CD4-positive, alpha-beta T cell treated with Interferon gamma for 1 hour (primary cell): ENCODE data around the gene ITGA1.
"Not testable (repeated sequence)": the region's sequence is repeated elsewhere in the genome, so short reads cannot be mapped to it uniquely, and the experiment has no call there.

Source experiments
- DNase-seq: peaks from one replicate; pipeline ENCODE4 v3.0.0-alpha.2; 2020

ITGA1 gene

GRCh38 chr5:52906845-52907244 lies 119.1 kb downstream of the ITGA1 start:
- no peak for DNase-seq

GRCh38 chr5:52909192-52909591 lies 121.5 kb downstream of the ITGA1 start:
- DNase-seq: no peak

- DNase-seq: no peak
These were observed 122.4 kb downstream of the ITGA1 start for GRCh38 chr5:52910071-52910470.

GRCh38 chr5:52915176-52915875 lies 127.6 kb downstream of the ITGA1 start:
- peak; percentile 15 for DNase-seq

- DNase-seq: no peak
These were observed 133.2 kb downstream of the ITGA1 start for GRCh38 chr5:52920929-52921328.

GRCh38 chr5:52922384-52922783 lies 134.7 kb downstream of the ITGA1 start:
- peak; percentile 4 for DNase-seq

- no peak for DNase-seq
These were observed 136.7 kb downstream of the ITGA1 start for GRCh38 chr5:52924456-52924855.

GRCh38 chr5:52925001-52925400 lies 137.3 kb downstream of the ITGA1 start:
- no peak for DNase-seq

GRCh38 chr5:52928689-52929088 lies 141.0 kb downstream of the ITGA1 start:
- DNase-seq: no peak

- no peak for DNase-seq
These were observed 150.5 kb downstream of the ITGA1 start for GRCh38 chr5:52938226-52938625.

- no peak for DNase-seq
These were observed 155.6 kb downstream of the ITGA1 start for GRCh38 chr5:52943285-52943684.

- DNase-seq: no peak
These were observed 156.1 kb downstream of the ITGA1 start for GRCh38 chr5:52943808-52944207.

GRCh38 chr5:52945040-52945439 lies 157.3 kb downstream of the ITGA1 start:
- DNase-seq: no peak

- DNase-seq: no peak
These were observed 159.5 kb downstream of the ITGA1 start for GRCh38 chr5:52947208-52947607.

- DNase-seq: no peak
These were observed 160.1 kb downstream of the ITGA1 start for GRCh38 chr5:52947851-52948250.

- peak; percentile 39 for DNase-seq
These were observed 160.8 kb downstream of the ITGA1 start for GRCh38 chr5:52948418-52949076.

- DNase-seq: no peak
These were observed 163.0 kb downstream of the ITGA1 start for GRCh38 chr5:52950686-52951085.

- DNase-seq: no peak
These were observed 164.8 kb downstream of the ITGA1 start for GRCh38 chr5:52952483-52952882.

- no peak for DNase-seq
These were observed 168.3 kb downstream of the ITGA1 start for GRCh38 chr5:52956014-52956413.

GRCh38 chr5:52956915-52957747 lies 169.4 kb downstream of the ITGA1 start:
- DNase-seq: no peak

- DNase-seq: no peak
These were observed 173.6 kb downstream of the ITGA1 start for GRCh38 chr5:52961274-52961681.

GRCh38 chr5:52963636-52964035 lies 175.9 kb downstream of the ITGA1 start:
- DNase-seq: no peak

- no peak for DNase-seq
These were observed 176.4 kb downstream of the ITGA1 start for GRCh38 chr5:52964138-52964537.

GRCh38 chr5:52976157-52976556 lies 188.4 kb downstream of the ITGA1 start:
- not testable (repeated sequence) for DNase-seq
